Measurements from ENCODE around the gene MXRA7. TPM values are rescaled to one million over a fixed set of nuclear protein-coding genes. Genes with fewer than 3 reads are reported as not detected.
"Not testable (repeated sequence)": the region's sequence is repeated elsewhere in the genome, so short reads cannot be mapped to it uniquely, and the experiment has no call there.

Gene MXRA7
- total RNA-seq, 5 donors from 2014 or later (not counting 1 experiment from before 2014, with no cell fraction given), result 5.9 to 14.7 (median 13.5) TPM

DNA sequence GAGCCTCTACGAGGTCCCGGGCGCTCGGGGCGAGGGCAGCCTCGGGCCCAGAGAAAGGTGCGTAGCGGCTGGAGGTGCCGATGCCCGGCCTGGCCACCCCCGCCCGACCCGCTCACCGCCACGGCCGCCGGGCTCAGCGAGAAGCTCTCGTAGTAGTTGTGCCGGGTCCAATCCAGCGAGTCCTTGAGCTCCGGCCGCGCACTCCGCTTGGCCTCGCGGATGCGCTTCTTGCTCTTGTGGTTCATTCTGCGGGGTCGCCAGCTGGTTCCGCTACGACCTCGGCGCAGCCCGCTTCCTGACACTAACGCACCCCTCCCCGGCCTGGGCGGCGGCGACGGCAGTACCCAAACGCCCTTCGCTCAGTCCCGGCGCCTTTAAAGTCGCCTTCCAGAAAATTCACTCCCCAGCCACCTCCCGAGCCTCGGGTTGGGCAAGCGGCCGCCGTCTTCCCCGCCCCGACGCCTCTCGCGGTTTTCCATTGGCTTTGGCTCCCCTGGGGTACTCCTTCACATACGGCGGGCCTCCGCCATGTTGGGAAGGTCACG lies 15.5 kb upstream of the MXRA7 start, which contains the start of gene JMJD6:
JMJD6 (minus strand) TSS at position 376 of the 545 bp plus-strand sequence; CDS start at position 245, 131 bp downstream.
- H3K36me3 ChIP-seq (ENCODE audit: control insufficient read depth in 2 of 2, extremely low read depth in 1 of 2, insufficient read depth in 1 of 2, low read length in 1 of 2), result peaks cover 17 to 39% of the 10 kb centered on the region in 2 donors
- H3K27me3 ChIP-seq (replicated peaks in 1 of 2; ENCODE audit: control insufficient read depth in 2 of 2, extremely low read depth in 1 of 2, insufficient read depth in 2 of 2, low read length in 1 of 2), result no peaks in the 10 kb centered on the region
- ChIA-PET POLR2A (interaction anchor here (1.0 to 2.7 kb wide), 5 partner anchors 9 to 12 kb away, joined by 3 to 25 read pairs (median 6); partner anchors contain the start of gene MFSD11 (in 1 of the 2)), CTCF (interaction anchor here (1.5 to 2.3 kb wide), 3 partner anchors 9 to 13 kb away, joined by 4 to 7 read pairs (median 7); partner anchors contain the start of genes MFSD11 (in 1 of the 2) and SRSF2 (in 1 of the 2))
- Mint-ChIP-seq H3K9me3 (no peaks in the 10 kb centered on the region), H3K27me3 (no peaks in the 10 kb centered on the region), H3K36me3 (peaks cover 34% of the 10 kb centered on the region), H3K4me1 (peaks cover 56 to 70% (median 58%) of the 10 kb centered on the region in 3 donors), H3K27ac (peak within 1 kb of the TSS; percentile 96 to 98), H3K4me3 (peak within 1 kb of the TSS; percentile 89 to 96 (median 93))
- H3K4me1 ChIP-seq (ENCODE audit: control insufficient read depth in 1 of 2, extremely low read depth in 1 of 2, insufficient read depth in 2 of 2, low read length in 2 of 2), result peaks cover 23 to 70% of the 10 kb centered on the region in 2 experiments
- H3K9me3 ChIP-seq, result no peaks in the 10 kb centered on the region
- H3K27ac ChIP-seq (ENCODE audit: low read length), result peak within 1 kb of the TSS; percentile 98
- ATAC-seq (replicated peaks in 1 of 4), result peak; percentile 83 to 89 (median 88)
- DNase-seq, result peak in 5 of 35 experiments; percentile 87 to 96 (median 93)
- WGBS (ENCODE audit: insufficient coverage), result under 1% methylated on average over 50 of the region's 60 CpGs
- peak within 1 kb of the TSS; percentile 88 to 90 for H3K4me3 ChIP-seq (ENCODE audit: control insufficient read depth in 1 of 2, extremely low read depth in 1 of 2, low read length in 1 of 2)

DNA sequence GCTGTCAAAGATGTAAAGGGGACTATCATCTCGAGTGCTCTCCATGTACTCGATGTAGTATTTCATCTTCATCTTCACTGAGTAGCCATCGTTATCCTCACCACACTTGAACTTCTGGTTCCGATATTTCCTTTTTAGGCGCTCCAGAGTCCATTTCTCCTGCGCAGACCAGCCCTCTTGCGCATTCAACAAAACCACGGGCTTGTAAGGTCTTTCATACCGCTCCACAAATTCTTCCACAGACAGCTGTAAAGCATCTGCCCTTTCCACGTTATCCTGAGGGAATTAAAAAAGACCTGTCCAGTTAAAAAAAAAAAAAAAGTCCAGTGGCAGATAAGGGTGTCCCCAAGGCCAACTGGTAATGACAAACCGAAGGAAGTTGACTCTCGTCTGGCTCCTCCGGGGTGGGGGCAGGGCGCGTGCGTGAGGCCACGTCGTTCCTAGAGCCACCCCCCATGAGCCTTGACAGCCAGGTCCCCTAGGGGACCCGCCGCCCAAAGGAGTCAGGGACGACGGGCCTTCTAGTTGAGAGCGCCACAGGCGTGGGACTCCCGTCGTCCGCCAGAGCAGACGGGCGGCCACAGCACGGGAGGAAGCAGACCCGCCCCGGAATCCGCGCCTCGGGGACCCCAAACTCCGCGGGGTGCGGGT lies 14.9 kb upstream of the MXRA7 start:
- 4% methylated on average over 37 of the region's 38 CpGs for WGBS (ENCODE audit: insufficient coverage)
- H3K9me3 Mint-ChIP-seq, result no peaks in the 10 kb centered on the region
- POLR2A ChIA-PET, result interaction anchor here (0.7 to 2.7 kb wide), 6 partner anchors 9 to 682 kb away, joined by 3 to 25 read pairs (median 6); partner anchors contain the start of gene MFSD11 (in 1 of the 2)
- Histone ChIP-seq H3K9me3 (no peaks in the 10 kb centered on the region), H3K4me1 (ENCODE audit: control insufficient read depth in 1 of 2, extremely low read depth in 1 of 2, insufficient read depth in 2 of 2, low read length in 2 of 2) (peaks cover 23 to 66% of the 10 kb centered on the region in 2 experiments), H3K4me3 (ENCODE audit: control insufficient read depth in 1 of 2, extremely low read depth in 1 of 2, low read length in 1 of 2) (peak overlapping the region; percentile 77 to 88), H3K27ac (ENCODE audit: low read length) (peak overlapping the region; percentile 98), H3K36me3 (ENCODE audit: control insufficient read depth in 2 of 2, extremely low read depth in 1 of 2, insufficient read depth in 1 of 2, low read length in 1 of 2) (peaks cover 17 to 42% of the 10 kb centered on the region in 2 donors), H3K27me3 (replicated peaks in 1 of 2; ENCODE audit: control insufficient read depth in 2 of 2, extremely low read depth in 1 of 2, insufficient read depth in 2 of 2, low read length in 1 of 2) (no peaks in the 10 kb centered on the region)
- H3K36me3 Mint-ChIP-seq, result peaks cover 37% of the 10 kb centered on the region
- H3K27ac Mint-ChIP-seq, result peak overlapping the region; percentile 84 to 92
- no peaks in the 10 kb centered on the region for H3K27me3 Mint-ChIP-seq
- CTCF ChIA-PET, result interaction anchor here (0.6 to 2.3 kb wide), 5 partner anchors 9 to 1985 kb away, joined by 4 to 9 read pairs (median 7); partner anchors contain the start of genes MFSD11 (in 1 of the 2) and SRSF2 (in 1 of the 2)
- H3K4me3 Mint-ChIP-seq, result peak overlapping the region; percentile 89 to 96 (median 93)
- DNase-seq, result peak; percentile 37 to 79 (median 61)
- peak; percentile 22 to 32 (median 24) for ATAC-seq (replicated peaks in 1 of 4)
- H3K4me1 Mint-ChIP-seq, result peaks cover 55 to 71% (median 60%) of the 10 kb centered on the region in 3 donors

GRCh38 chr17:76723812-76724211 lies 13.0 kb upstream of the MXRA7 start:
- H3K4me3 ChIP-seq (ENCODE audit: control insufficient read depth in 1 of 2, extremely low read depth in 1 of 2, low read length in 1 of 2), result no peak overlapping the region
- H3K27me3 Mint-ChIP-seq, result no peaks in the 10 kb centered on the region
- no peaks in the 10 kb centered on the region for H3K27me3 ChIP-seq (replicated peaks in 1 of 2; ENCODE audit: control insufficient read depth in 2 of 2, extremely low read depth in 1 of 2, insufficient read depth in 2 of 2, low read length in 1 of 2)
- no peak overlapping the region for H3K27ac ChIP-seq (ENCODE audit: low read length)
- peak overlapping the region in 1 of 3 donors; percentile 89 for H3K4me3 Mint-ChIP-seq
- 96% methylated on average over 5 of the region's 9 CpGs for WGBS (ENCODE audit: insufficient coverage)
- POLR2A ChIA-PET, result no interaction called here
- peaks cover 50% of the 10 kb centered on the region for H3K36me3 Mint-ChIP-seq
- DNase-seq (no peak), ATAC-seq (replicated peaks in 1 of 4) (no peak)
- H3K9me3 Mint-ChIP-seq, result no peaks in the 10 kb centered on the region
- peaks cover 46 to 60% (median 51%) of the 10 kb centered on the region in 3 donors for H3K4me1 Mint-ChIP-seq
- H3K4me1 ChIP-seq (ENCODE audit: control insufficient read depth in 1 of 2, extremely low read depth in 1 of 2, insufficient read depth in 2 of 2, low read length in 2 of 2), result peaks cover 14 to 49% of the 10 kb centered on the region in 2 experiments
- CTCF ChIA-PET, result interaction anchor here in 1 of 2 donors (0.6 to 2.1 kb wide), 2 partner anchors 10 to 199 kb away, joined by 3 to 7 read pairs; no protein-coding TSS in a partner anchor
- H3K36me3 ChIP-seq (ENCODE audit: control insufficient read depth in 2 of 2, extremely low read depth in 1 of 2, insufficient read depth in 1 of 2, low read length in 1 of 2), result peaks cover 11 to 54% of the 10 kb centered on the region in 2 donors
- H3K27ac Mint-ChIP-seq, result no peak overlapping the region
- no peaks in the 10 kb centered on the region for H3K9me3 ChIP-seq

GRCh38 chr17:76722977-76723376 lies 12.2 kb upstream of the MXRA7 start:
- H3K27me3 ChIP-seq (replicated peaks in 1 of 2; ENCODE audit: control insufficient read depth in 2 of 2, extremely low read depth in 1 of 2, insufficient read depth in 2 of 2, low read length in 1 of 2); H3K27ac ChIP-seq (ENCODE audit: low read length); ATAC-seq (replicated peaks in 1 of 4); H3K9me3 ChIP-seq; DNase-seq; H3K9me3 Mint-ChIP-seq; H3K27me3 Mint-ChIP-seq; H3K27ac Mint-ChIP-seq; H3K4me3 ChIP-seq (ENCODE audit: control insufficient read depth in 1 of 2, extremely low read depth in 1 of 2, low read length in 1 of 2): not testable (repeated sequence)
- H3K4me1 Mint-ChIP-seq, result peaks cover 38 to 54% (median 46%) of the 10 kb centered on the region in 3 donors
- H3K36me3 ChIP-seq (ENCODE audit: control insufficient read depth in 2 of 2, extremely low read depth in 1 of 2, insufficient read depth in 1 of 2, low read length in 1 of 2), result peaks cover 13 to 62% of the 10 kb centered on the region in 2 donors
- peaks cover 54% of the 10 kb centered on the region for H3K36me3 Mint-ChIP-seq
- H3K4me1 ChIP-seq (ENCODE audit: control insufficient read depth in 1 of 2, extremely low read depth in 1 of 2, insufficient read depth in 2 of 2, low read length in 2 of 2), result peaks cover 9 to 41% of the 10 kb centered on the region in 2 experiments
- ChIA-PET POLR2A (interaction anchor here (0.6 to 0.7 kb wide), 2 partner anchors 30 to 602 kb away, joined by 3 to 6 read pairs; no protein-coding TSS in a partner anchor), CTCF (interaction anchor here in 1 of 2 donors (2.1 kb wide), 1 partner anchor 9 kb away, joined by 7 read pairs; no protein-coding TSS in a partner anchor)
- WGBS (ENCODE audit: insufficient coverage), result 94% methylated on average over 2 of the region's 8 CpGs
- H3K4me3 Mint-ChIP-seq, result peak overlapping the region in 1 of 3 donors; percentile 9

- Histone ChIP-seq H3K4me3 (ENCODE audit: control insufficient read depth in 1 of 2, extremely low read depth in 1 of 2, low read length in 1 of 2) (no peak overlapping the region), H3K4me1 (ENCODE audit: control insufficient read depth in 1 of 2, extremely low read depth in 1 of 2, insufficient read depth in 2 of 2, low read length in 2 of 2) (peaks cover 4 to 34% of the 10 kb centered on the region in 2 experiments), H3K27me3 (replicated peaks in 1 of 2; ENCODE audit: control insufficient read depth in 2 of 2, extremely low read depth in 1 of 2, insufficient read depth in 2 of 2, low read length in 1 of 2) (no peaks in the 10 kb centered on the region), H3K9me3 (no peaks in the 10 kb centered on the region), H3K36me3 (ENCODE audit: control insufficient read depth in 2 of 2, extremely low read depth in 1 of 2, insufficient read depth in 1 of 2, low read length in 1 of 2) (peaks cover 13 to 69% of the 10 kb centered on the region in 2 donors), H3K27ac (ENCODE audit: low read length) (no peak overlapping the region)
- peaks cover 31 to 48% (median 41%) of the 10 kb centered on the region in 3 donors for H3K4me1 Mint-ChIP-seq
- H3K27ac Mint-ChIP-seq, result no peak overlapping the region
- H3K9me3 Mint-ChIP-seq, result no peaks in the 10 kb centered on the region
- CTCF ChIA-PET, result interaction anchor here in 1 of 2 donors (0.6 kb wide), 1 partner anchor 491 kb away, joined by 3 read pairs; no protein-coding TSS in a partner anchor
- H3K27me3 Mint-ChIP-seq, result no peaks in the 10 kb centered on the region
- DNase-seq (no peak), ATAC-seq (replicated peaks in 1 of 4) (no peak)
- POLR2A ChIA-PET, result interaction anchor here in 1 of 2 donors (0.7 kb wide), 1 partner anchor 16 kb away, joined by 9 read pairs; the partner anchor contains the start of gene MFSD11
- H3K36me3 Mint-ChIP-seq, result peaks cover 52% of the 10 kb centered on the region
- no peak overlapping the region for H3K4me3 Mint-ChIP-seq
- 100% methylated on average over 3 of the region's 8 CpGs for WGBS (ENCODE audit: insufficient coverage)
Observed at GRCh38 chr17:76722279-76722678, 11.5 kb upstream of the MXRA7 start.

DNA sequence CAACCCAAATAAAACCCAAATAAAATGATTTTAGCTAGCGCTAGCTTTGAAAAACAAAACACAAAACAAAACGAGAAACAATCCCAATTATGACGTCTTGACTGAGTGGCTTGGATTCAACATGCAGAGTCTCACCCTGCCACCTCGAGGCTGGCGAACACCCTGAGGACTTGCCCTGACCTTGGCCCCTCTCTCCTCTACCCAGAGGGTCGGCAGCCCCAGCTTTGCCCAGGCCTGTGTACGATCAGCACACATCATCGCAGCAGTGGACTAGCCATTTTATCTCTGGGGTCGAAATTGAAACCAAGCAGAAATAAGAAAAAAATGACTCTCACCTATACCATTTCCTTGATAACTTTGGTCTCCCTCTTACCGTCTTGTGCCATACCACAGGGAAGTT lies 10.7 kb upstream of the MXRA7 start:
- H3K36me3 ChIP-seq (ENCODE audit: control insufficient read depth in 2 of 2, extremely low read depth in 1 of 2, insufficient read depth in 1 of 2, low read length in 1 of 2), result peaks cover 13 to 77% of the 10 kb centered on the region in 2 donors
- ChIA-PET CTCF (no interaction called here), POLR2A (interaction anchor here in 1 of 2 donors (0.6 kb wide), 1 partner anchor 10 kb away, joined by 4 read pairs; no protein-coding TSS in a partner anchor)

More for the DNA sequence above, 10.7 kb upstream of the MXRA7 start:
- H3K9me3 Mint-ChIP-seq, result no peaks in the 10 kb centered on the region
- H3K4me1 Mint-ChIP-seq, result peaks cover 33 to 53% (median 48%) of the 10 kb centered on the region in 3 donors
- Histone ChIP-seq H3K4me3 (ENCODE audit: control insufficient read depth in 1 of 2, extremely low read depth in 1 of 2, low read length in 1 of 2) (no peak overlapping the region), H3K27me3 (replicated peaks in 1 of 2; ENCODE audit: control insufficient read depth in 2 of 2, extremely low read depth in 1 of 2, insufficient read depth in 2 of 2, low read length in 1 of 2) (no peaks in the 10 kb centered on the region), H3K4me1 (ENCODE audit: control insufficient read depth in 1 of 2, extremely low read depth in 1 of 2, insufficient read depth in 2 of 2, low read length in 2 of 2) (peaks cover 3 to 38% of the 10 kb centered on the region in 2 experiments), H3K27ac (ENCODE audit: low read length) (no peak overlapping the region), H3K9me3 (no peaks in the 10 kb centered on the region)
- ATAC-seq (replicated peaks in 1 of 4), result no peak
- peaks cover 56% of the 10 kb centered on the region for H3K36me3 Mint-ChIP-seq
- H3K27ac Mint-ChIP-seq, result peak overlapping the region in 1 of 2 donors; percentile 2
- 95% methylated on average over 4 of the region's 10 CpGs for WGBS (ENCODE audit: insufficient coverage)
- no peak for DNase-seq
- no peak overlapping the region for H3K4me3 Mint-ChIP-seq
- H3K27me3 Mint-ChIP-seq, result no peaks in the 10 kb centered on the region

All from T-cell (primary cell).